Small intestine (tissue), 7 donors: Measurements from ENCODE around the gene CERKL. TPM values are rescaled to one million over a fixed set of nuclear protein-coding genes. Genes with fewer than 3 reads are reported as not detected.

Source experiments
- DNase-seq, 2 donors: peaks; one replicate each; pipeline versions ENCODE4 v3.0.0 to v3.0.0-alpha.2; 2013
- FAIRE-seq: peaks from 2 replicates; lab custom pipeline; 2012; peaks lifted over from hg19 to GRCh38; lab: Jason Lieb, UNC
- H3K27ac ChIP-seq, 3 donors: one replicate each; pipeline ENCODE4 v1.5.1; 2013; ENCODE audit warnings: low read length in 2 of 3, mild to moderate bottlenecking in 2 of 3, control low read depth in 1 of 3, inconsistent platforms in 1 of 3, low read depth in 1 of 3, moderate library complexity in 1 of 3
- H3K27me3 ChIP-seq, 3 donors: one replicate each; pipeline ENCODE4 v1.6.1; 2013; ENCODE audit warnings: low read length in 3 of 3, inconsistent platforms in 1 of 3; ENCODE audit not compliant: control insufficient read depth in 3 of 3, insufficient read depth in 3 of 3
- H3K36me3 ChIP-seq, 3 donors: one replicate each; pipeline ENCODE4 v1.6.1; 2013; ENCODE audit warnings: low read length in 3 of 3, inconsistent platforms in 1 of 3, low read depth in 1 of 3, mild to moderate bottlenecking in 1 of 3, moderate library complexity in 1 of 3; ENCODE audit not compliant: control insufficient read depth in 3 of 3, insufficient read depth in 2 of 3
- H3K4me1 ChIP-seq, 3 donors: one replicate each; pipeline ENCODE4 v1.6.1; 2013; ENCODE audit warnings: low read length in 2 of 3, inconsistent platforms in 1 of 3, low read depth in 1 of 3, mild to moderate bottlenecking in 1 of 3, moderate library complexity in 1 of 3; ENCODE audit not compliant: control insufficient read depth in 3 of 3, insufficient read depth in 2 of 3
- H3K4me3 ChIP-seq, 3 donors: one replicate each; pipeline ENCODE4 v1.5.1; 2013; ENCODE audit warnings: low read length in 3 of 3, control low read depth in 1 of 3, inconsistent platforms in 1 of 3, low read depth in 1 of 3, mild to moderate bottlenecking in 1 of 3, moderate library complexity in 1 of 3
- H3K9me3 ChIP-seq, 2 donors: one replicate each; pipeline ENCODE4 v1.6.1; 2013; ENCODE audit warnings: low read depth in 1 of 2, low read length in 1 of 2; ENCODE audit not compliant: control insufficient read depth in 2 of 2, insufficient read depth in 1 of 2
- WGBS, 3 donors: extraction: QIAGEN DNeasy Blood & Tissue Kit; methylation state at CpG; one replicate each; pipeline ENCODE4 v1.1.7; 2013; 5-methylcytosine and 5-hydroxymethylcytosine counted together
- polyA plus RNA-seq, 4 donors: library from polyadenylated mRNA; stranded (reverse) in 3 of 4; unstranded in 1 of 4; fragments of 200-250 nt in 3 of 4; fragments of 120-200 nt in 1 of 4; gene quantifications; one replicate each; pipeline versions ENCODE4 v1.2.1 to v1.2.3, GENCODE V29; 2013
- donor health status: healthy with polysubstance abuse.
- donor health status: control.
- donor health status: control.
- donor health status: Bipolar disorder and iron deficiency.
- donor health status: healthy.

Gene CERKL
- polyA plus RNA-seq, 4 donors, result 1.1 to 7.9 (median 2.2) TPM; not detected in 1

DNA sequence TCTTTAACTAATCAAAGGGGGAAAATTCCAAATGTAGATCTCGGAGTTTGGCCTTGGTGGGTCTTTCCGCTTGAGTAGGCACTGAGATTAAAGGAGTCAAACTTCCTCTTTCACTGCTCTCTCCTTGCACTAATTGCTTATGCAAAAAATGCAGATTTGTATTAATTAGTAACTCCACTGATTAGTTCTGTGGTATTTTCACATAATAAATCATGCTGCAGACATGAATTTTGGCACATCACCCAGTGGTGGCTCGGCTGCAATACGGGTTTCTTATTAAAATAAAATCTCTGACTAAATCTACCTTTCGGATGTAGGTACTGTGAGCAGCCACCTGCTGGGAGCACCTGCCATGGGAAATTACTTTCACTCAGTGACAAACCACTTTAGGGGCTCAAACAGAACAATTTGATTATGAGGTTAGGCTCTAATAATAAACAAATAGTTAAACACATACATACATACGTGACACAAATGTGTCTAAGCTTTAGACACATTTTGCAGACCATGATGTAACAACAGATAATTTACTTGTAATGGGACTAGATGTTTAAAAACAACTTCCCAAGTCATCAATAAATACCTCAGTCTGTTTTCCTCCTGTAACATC is 29.8 kb upstream of the CERKL start:
- 58 to 62% (median 62%) methylated on average over 6 of the region's 6 CpGs for WGBS, 3 donors
- Histone ChIP-seq H3K36me3 (no peaks in the 10 kb centered on the region), H3K9me3 (no peaks in the 10 kb centered on the region), H3K27ac (no peak overlapping the region), H3K4me3 (no peak overlapping the region), H3K27me3 (peaks cover 9 to 55% (median 35%) of the 10 kb centered on the region in 3 donors), H3K4me1 (peaks cover 2 to 4% (median 3%) of the 10 kb centered on the region in 3 donors)
- FAIRE-seq, result no peak
- no peak for DNase-seq

DNA sequence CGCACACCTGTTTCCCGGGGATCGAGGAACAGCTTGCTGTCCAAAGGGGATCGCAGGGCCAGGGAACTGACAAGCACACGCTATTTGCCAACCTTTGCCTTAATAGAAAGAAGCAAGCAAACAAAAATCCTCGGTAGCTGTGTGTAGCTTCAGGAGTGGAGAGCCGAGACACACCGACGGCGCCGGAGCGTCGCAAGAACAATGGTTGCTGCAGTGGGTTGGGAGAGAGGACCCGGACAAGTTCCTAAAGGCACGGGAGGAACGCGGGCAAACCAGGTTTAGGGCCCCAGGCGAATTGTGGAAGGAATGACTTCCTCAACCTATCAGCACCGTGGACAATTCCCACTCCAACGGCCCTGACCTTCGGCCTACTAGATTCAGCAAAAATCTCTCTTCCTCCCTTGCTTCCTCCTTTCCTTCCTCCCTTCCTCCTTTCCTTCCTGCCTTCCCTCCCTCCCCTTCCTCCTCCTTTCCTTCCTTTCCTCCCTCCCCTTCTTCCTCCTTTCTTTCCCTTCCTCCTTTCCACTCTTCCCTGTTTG is 28.3 kb upstream of the CERKL start:
- DNase-seq (peak; percentile 32 to 41), FAIRE-seq (no peak)
- 1 to 7% (median 7%) methylated on average over 20 to 21 of the region's 21 CpGs for WGBS, 3 donors
- Histone ChIP-seq H3K4me3 (no peak overlapping the region), H3K9me3 (no peaks in the 10 kb centered on the region), H3K27me3 (peaks cover 19 to 70% (median 46%) of the 10 kb centered on the region in 3 donors), H3K36me3 (no peaks in the 10 kb centered on the region), H3K4me1 (peaks cover 4 to 11% (median 7%) of the 10 kb centered on the region in 3 donors), H3K27ac (peak overlapping the region in 1 of 3 donors; percentile 19)

DNA sequence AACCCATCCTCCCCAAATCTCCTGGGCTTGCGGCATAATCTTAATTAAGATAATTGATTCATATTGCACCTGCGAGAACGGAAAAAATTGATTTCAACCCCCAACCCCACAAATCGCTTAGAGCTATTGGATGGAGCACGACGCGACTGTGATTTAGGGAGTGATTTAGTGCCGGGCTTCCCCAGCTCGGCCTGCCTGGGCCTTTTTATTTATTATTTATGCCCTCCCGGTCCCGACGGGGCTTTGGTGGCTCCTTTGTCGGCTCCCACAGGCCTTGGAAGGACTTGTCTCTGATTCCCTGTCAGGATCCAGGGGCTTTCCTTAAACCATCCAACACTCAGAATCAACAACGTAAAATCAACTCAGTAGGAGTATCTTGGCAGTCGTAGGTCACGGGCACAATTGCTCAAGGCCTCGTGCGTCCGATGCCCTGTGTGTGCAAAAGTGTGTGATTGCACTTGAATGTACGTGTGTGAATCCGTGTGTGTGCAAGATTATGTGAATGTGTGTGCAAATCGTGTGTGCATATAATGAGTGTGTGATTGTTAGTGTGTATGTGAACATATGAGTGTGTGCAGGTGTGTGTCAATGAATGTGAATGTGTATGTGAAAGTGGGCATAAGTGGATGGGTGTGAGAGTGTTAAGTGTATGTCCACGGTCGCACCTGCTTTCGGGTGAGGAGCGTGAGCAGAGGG is 27.7 kb upstream of the CERKL start:
- Histone ChIP-seq H3K4me3 (no peak overlapping the region), H3K4me1 (peaks cover 4 to 11% (median 7%) of the 10 kb centered on the region in 3 donors), H3K27me3 (peaks cover 19 to 76% (median 48%) of the 10 kb centered on the region in 3 donors), H3K9me3 (no peaks in the 10 kb centered on the region), H3K27ac (no peak overlapping the region), H3K36me3 (no peaks in the 10 kb centered on the region)
- DNase-seq (no peak), FAIRE-seq (no peak)
- 8 to 14% (median 8%) methylated on average over 26 of the region's 26 CpGs for WGBS, 3 donors

DNA sequence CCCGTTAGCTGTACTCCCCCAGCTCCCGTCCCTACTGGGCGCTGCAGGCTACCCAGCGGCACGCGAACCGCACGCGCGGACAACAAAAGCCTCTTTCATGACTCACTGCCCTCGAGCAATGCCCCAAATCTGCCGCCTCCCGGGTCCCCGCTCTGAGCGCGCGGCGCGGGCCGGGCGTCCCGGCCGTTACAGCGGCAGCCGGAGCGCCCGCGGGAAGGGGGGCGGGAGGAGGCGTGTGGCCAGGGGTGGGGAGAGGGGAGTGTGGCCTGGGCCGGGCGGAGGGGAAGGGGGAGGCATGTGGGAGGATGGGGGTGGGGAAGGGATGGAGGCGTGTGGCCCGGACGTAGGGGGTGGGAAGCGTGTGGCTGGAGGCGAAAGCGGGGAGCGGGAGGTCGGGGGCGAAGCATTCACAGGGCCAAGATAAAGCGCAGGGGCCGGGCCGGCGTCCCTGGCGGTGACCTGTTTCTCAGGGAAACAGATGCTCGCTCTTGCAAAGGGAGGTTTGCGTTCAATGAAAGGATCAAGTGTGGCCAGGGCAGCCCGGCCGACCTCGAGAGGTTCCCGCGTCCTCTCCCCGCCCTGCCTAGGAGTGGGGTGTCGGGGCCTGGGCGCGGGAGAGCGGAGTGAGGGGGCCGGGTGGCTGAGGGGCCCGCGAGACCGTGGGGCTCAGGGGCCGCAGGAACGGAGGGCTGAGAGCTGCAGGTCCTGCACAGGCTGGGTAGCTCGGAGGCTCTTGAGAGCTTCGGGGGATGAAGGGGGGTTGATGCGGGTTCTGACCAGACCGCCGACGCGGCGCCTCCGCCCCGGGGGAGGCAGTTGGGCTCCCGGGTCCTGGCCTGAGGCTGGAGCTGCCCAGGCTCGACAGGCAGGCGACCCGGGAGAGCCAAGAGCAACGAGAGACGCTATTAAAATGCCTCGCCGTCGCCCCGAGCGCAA is 26.9 kb upstream of the CERKL start:
- Histone ChIP-seq H3K4me3 (peak overlapping the region in 2 of 3 donors; percentile 4 to 6), H3K4me1 (peaks cover 4 to 11% (median 7%) of the 10 kb centered on the region in 3 donors), H3K27me3 (peaks cover 19 to 80% (median 53%) of the 10 kb centered on the region in 3 donors), H3K36me3 (no peaks in the 10 kb centered on the region), H3K9me3 (no peaks in the 10 kb centered on the region), H3K27ac (peak overlapping the region in 1 of 3 donors; percentile 5)
- DNase-seq (no peak), FAIRE-seq (no peak)
- WGBS, 3 donors, result 2 to 3% (median 2%) methylated on average over 72 to 85 of the region's 85 CpGs

DNA sequence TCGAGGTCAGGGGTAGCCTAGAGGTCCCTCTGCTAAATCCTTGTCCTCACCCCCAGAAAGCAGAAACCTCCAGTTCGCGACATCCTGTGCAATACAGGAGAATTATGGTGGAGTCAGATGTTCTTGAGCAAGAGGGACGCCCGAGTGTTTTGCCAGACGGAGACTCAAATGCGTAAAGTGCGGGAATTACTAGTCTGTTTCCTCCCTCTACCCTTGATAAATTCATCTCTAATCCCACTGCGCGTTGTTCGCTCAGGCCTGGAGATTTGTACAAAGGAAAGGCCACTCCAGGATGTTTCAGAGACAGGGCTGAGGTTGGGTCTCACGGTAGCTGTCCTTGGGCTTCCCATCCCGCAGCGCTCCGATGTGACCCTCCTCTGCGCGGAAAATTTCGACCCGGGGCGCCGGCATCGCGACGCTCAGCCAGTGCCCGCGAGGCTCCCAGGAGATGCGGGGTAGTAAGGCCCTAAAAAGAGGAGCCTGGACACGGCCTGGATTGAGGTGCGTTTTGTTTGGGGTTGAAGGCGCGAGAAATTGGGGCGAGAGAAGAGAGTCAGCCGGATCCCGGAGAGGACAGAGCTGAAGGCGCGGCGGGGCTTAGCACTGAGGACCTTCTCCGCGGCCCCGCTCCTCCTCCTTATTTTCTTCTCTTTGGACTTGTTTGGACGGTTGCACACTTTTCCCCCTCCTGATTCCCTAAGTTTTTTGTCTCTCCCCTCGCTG is 26.1 kb upstream of the CERKL start:
- peak overlapping the region in 1 of 3 donors; percentile 5 for H3K27ac ChIP-seq
- peaks cover 4 to 11% (median 7%) of the 10 kb centered on the region in 3 donors for H3K4me1 ChIP-seq
- H3K9me3 ChIP-seq, result no peaks in the 10 kb centered on the region
- H3K36me3 ChIP-seq, result no peaks in the 10 kb centered on the region
- H3K27me3 ChIP-seq, result peaks cover 19 to 88% (median 61%) of the 10 kb centered on the region in 3 donors
- WGBS, 3 donors, result 4 to 10% (median 7%) methylated on average over 41 to 42 of the region's 42 CpGs
- FAIRE-seq (no peak), DNase-seq (no peak)
- peak overlapping the region in 2 of 3 donors; percentile 4 for H3K4me3 ChIP-seq

DNA sequence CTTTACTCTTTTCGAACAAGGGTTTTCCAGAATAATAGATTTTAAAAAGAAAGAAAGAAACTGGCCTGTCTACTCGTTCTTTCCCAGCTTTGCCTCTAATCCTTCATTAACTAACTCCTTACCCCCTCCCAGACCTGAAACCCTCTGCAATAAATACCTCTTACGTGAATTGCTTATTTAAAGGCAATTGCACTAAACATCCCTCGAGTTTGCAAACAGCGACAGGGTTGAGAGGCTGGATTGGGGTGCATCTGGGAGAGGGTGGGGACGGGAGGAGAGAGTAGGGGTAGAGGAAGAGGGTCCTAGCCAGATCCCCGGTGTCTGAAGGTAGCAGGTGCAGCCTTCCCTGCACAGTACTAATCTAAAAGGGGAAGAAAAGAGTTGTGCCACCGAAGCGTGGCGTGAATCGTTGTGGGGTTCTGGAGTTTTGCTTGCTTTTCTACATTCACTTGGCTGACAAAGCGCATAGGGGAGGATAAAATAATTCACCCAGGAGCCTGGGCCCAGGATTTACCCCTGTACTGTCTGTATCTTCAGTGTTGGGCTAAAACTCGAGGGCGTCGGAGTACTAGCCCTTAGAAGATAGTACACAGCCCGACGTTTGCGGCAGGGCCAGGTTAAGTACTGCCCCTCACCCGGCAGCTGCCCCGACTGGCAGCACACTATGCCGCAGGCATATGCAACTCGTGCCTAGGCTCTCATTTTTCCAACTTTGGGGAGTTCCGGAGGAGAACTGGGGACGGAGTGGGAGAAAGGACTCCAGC is 25.3 kb upstream of the CERKL start:
- H3K4me1 ChIP-seq, result peaks cover 4 to 11% (median 7%) of the 10 kb centered on the region in 3 donors
- WGBS, 3 donors, result 8 to 18% (median 16%) methylated on average over 24 of the region's 24 CpGs

More for the DNA sequence above, 25.3 kb upstream of the CERKL start:
- no peaks in the 10 kb centered on the region for H3K9me3 ChIP-seq
- H3K4me3 ChIP-seq, result no peak overlapping the region
- FAIRE-seq, result no peak
- H3K27me3 ChIP-seq, result peaks cover 19 to 90% (median 62%) of the 10 kb centered on the region in 3 donors
- no peak overlapping the region for H3K27ac ChIP-seq
- H3K36me3 ChIP-seq, result no peaks in the 10 kb centered on the region
- DNase-seq, result no peak
